H1 (cell line): ENCODE measurements around the gene RHEB. TPM values are rescaled to one million over a fixed set of nuclear protein-coding genes. Genes with fewer than 3 reads are reported as not detected.

ENCODE experiments used
- CTCF ChIA-PET: fragments of 300-600 bp; sonication (Branson Sonifier 250); formaldehyde crosslinking; loops from one replicate; lab custom pipeline; 2021; ENCODE audit not compliant: partially characterized antibody; lab: Charles Lee
- POLR2A ChIA-PET: fragments of 300-600 bp; sonication (Branson Sonifier 250); formaldehyde crosslinking; loops from one replicate; lab custom pipeline; 2021; ENCODE audit warnings: inconsistent platforms; ENCODE audit not compliant: partially characterized antibody; lab: Charles Lee
- DNase-seq, 2 experiments: peaks; one replicate each; pipeline versions ENCODE4 v3.0.0 to v3.0.0-alpha.2; 2010 to 2022; ENCODE audit warnings: low spot score in 2 of 2, low read depth in 1 of 2, mixed read lengths in 1 of 2
- FAIRE-seq: peaks from 2 replicates; lab custom pipeline; 2011; peaks lifted over from hg19 to GRCh38; lab: Jason Lieb, UNC
- H2AFZ ChIP-seq: 2 replicates; pipeline ENCODE4 v1.8.1; 2012; ENCODE audit warnings: low read length, inconsistent platforms
- H2AK5ac ChIP-seq: 2 replicates; pipeline ENCODE4 v1.6.1; 2013; ENCODE audit warnings: low read depth, low read length
- H2BK120ac ChIP-seq: replicated peaks from 2 replicates; pipeline ENCODE3; 2013; ENCODE audit warnings: low read depth, low read length, inconsistent platforms
- H2BK12ac ChIP-seq: 2 replicates; pipeline ENCODE4 v1.6.1; 2013; ENCODE audit warnings: low read depth, low read length
- H2BK15ac ChIP-seq: 2 replicates; pipeline ENCODE4 v1.6.1; 2013; ENCODE audit warnings: low read length
- H2BK20ac ChIP-seq: 2 replicates; pipeline ENCODE4 v1.6.1; 2013; ENCODE audit warnings: low read length
- H2BK5ac ChIP-seq: 2 replicates; pipeline ENCODE4 v1.6.1; 2013; ENCODE audit warnings: low read depth, low read length
- H3K14ac ChIP-seq: 2 replicates; pipeline ENCODE4 v1.6.1; 2013; ENCODE audit warnings: inconsistent platforms; ENCODE audit not compliant: insufficient read length
- H3K18ac ChIP-seq: 2 replicates; pipeline ENCODE4 v1.6.1; 2013; ENCODE audit warnings: low read length; ENCODE audit errors: extremely low read depth
- H3K23ac ChIP-seq: 2 replicates; pipeline ENCODE4 v1.6.1; 2013; ENCODE audit warnings: inconsistent platforms; ENCODE audit not compliant: insufficient read length
- H3K23me2 ChIP-seq: 2 replicates; pipeline ENCODE4 v1.6.1; 2013; ENCODE audit warnings: low read depth, low read length
- H3K27ac ChIP-seq: 2 replicates; pipeline ENCODE4 v1.6.1; 2011; ENCODE audit warnings: low read depth, low read length, inconsistent platforms
- H3K27me3 ChIP-seq, 4 experiments: replicated peaks in 1 of 4; 1 replicate in 1 of 4; 2 replicates in 3 of 4; pipeline versions ENCODE4 v1.6.1 to v1.8.1; 2011 to 2013; ENCODE audit warnings: low read length in 3 of 4, mild to moderate bottlenecking in 3 of 4, inconsistent platforms in 2 of 4, mixed read lengths in 2 of 4, moderate library complexity in 1 of 4; ENCODE audit not compliant: control insufficient read depth in 3 of 4, insufficient read depth in 3 of 4; ENCODE audit errors: extremely low read depth in 1 of 4
- H3K36me3 ChIP-seq, 4 experiments: 2 replicates each; pipeline versions ENCODE4 v1.6.1 to v1.8.1; 2011 to 2013; ENCODE audit warnings: mild to moderate bottlenecking in 4 of 4, low read length in 3 of 4, moderate library complexity in 2 of 4, control low read depth in 1 of 4, inconsistent platforms in 1 of 4; ENCODE audit not compliant: insufficient read depth in 4 of 4, control insufficient read depth in 2 of 4
- H3K4ac ChIP-seq: replicated peaks from 2 replicates; pipeline ENCODE3; 2013; ENCODE audit warnings: low read length, low read depth, mixed read lengths, inconsistent platforms; ENCODE audit not compliant: insufficient read length
- H3K4me1 ChIP-seq, 4 experiments: replicated peaks in 1 of 4; 1 replicate in 1 of 4; 2 replicates in 3 of 4; pipeline versions ENCODE4 v1.6.1 to v1.8.1; 2011 to 2013; ENCODE audit warnings: low read length in 3 of 4, inconsistent platforms in 2 of 4, mixed read lengths in 1 of 4; ENCODE audit not compliant: insufficient read depth in 4 of 4, control insufficient read depth in 3 of 4
- H3K4me2 ChIP-seq, 2 experiments: 2 replicates each; pipeline versions ENCODE4 v1.6.1 to v1.8.1; 2011 to 2013; ENCODE audit warnings: low read depth in 2 of 2, low read length in 2 of 2, control low read depth in 1 of 2, inconsistent platforms in 1 of 2, mild to moderate bottlenecking in 1 of 2; ENCODE audit not compliant: insufficient read depth in 1 of 2
- H3K4me3 ChIP-seq, 4 experiments: fragments of 200-600, 300-600 bp in 1 of 4; sonication (generic), shearing (Covaris generic), sonication (Bioruptor Twin) in 1 of 4; 2 replicates each; pipeline versions ENCODE4 v1.5.1 to v1.8.1; 2011 to 2016; ENCODE audit warnings: low read length in 4 of 4, low read depth in 3 of 4, control low read depth in 2 of 4, inconsistent platforms in 2 of 4, mild to moderate bottlenecking in 2 of 4, mixed read lengths in 1 of 4, moderate library complexity in 1 of 4; ENCODE audit not compliant: insufficient read depth in 2 of 4; ENCODE audit errors: extremely low read depth in 1 of 4
- H3K56ac ChIP-seq: replicated peaks from 2 replicates; pipeline ENCODE3; 2013; ENCODE audit warnings: low read depth, mild to moderate bottlenecking, mixed read lengths, low read length, inconsistent platforms; ENCODE audit not compliant: insufficient read length
- H3K79me1 ChIP-seq: 2 replicates; pipeline ENCODE4 v1.6.1; 2013; ENCODE audit warnings: low read depth, low read length, control low read depth
- H3K79me2 ChIP-seq, 2 experiments: 2 replicates each; pipeline versions ENCODE4 v1.6.1 to v1.8.1; 2012 to 2013; ENCODE audit warnings: low read length in 2 of 2, mild to moderate bottlenecking in 2 of 2, inconsistent platforms in 1 of 2; ENCODE audit not compliant: insufficient read depth in 2 of 2, control insufficient read depth in 1 of 2
- H3K9ac ChIP-seq, 4 experiments: replicated peaks in 1 of 4; 1 replicate in 1 of 4; 2 replicates in 3 of 4; pipeline versions ENCODE4 v1.6.1 to v1.8.1; 2011 to 2013; ENCODE audit warnings: low read depth in 3 of 4, low read length in 3 of 4, control low read depth in 2 of 4, mild to moderate bottlenecking in 2 of 4, moderate library complexity in 2 of 4, inconsistent platforms in 1 of 4; ENCODE audit errors: extremely low read depth in 1 of 4
- H3K9me3 ChIP-seq, 2 experiments: 2 replicates each; pipeline versions ENCODE4 v1.6.1 to v1.8.1; 2012 to 2013; ENCODE audit warnings: mild to moderate bottlenecking in 2 of 2, moderate library complexity in 2 of 2, control low read depth in 1 of 2, inconsistent platforms in 1 of 2, low read depth in 1 of 2, low read length in 1 of 2, mixed read lengths in 1 of 2; ENCODE audit not compliant: insufficient read depth in 2 of 2
- H4K20me1 ChIP-seq, 2 experiments: replicated peaks in 1 of 2; 2 replicates each; pipeline versions ENCODE3 to v1.8.1; 2011 to 2013; ENCODE audit warnings: inconsistent platforms in 2 of 2, low read length in 2 of 2, mild to moderate bottlenecking in 1 of 2; ENCODE audit not compliant: insufficient read depth in 2 of 2, control insufficient read depth in 1 of 2
- H4K5ac ChIP-seq: 2 replicates; pipeline ENCODE4 v1.6.1; 2013; ENCODE audit warnings: low read length, low read depth, mixed read lengths, inconsistent platforms; ENCODE audit not compliant: insufficient read length
- H4K8ac ChIP-seq: 2 replicates; pipeline ENCODE4 v1.8.0; 2013; ENCODE audit warnings: mild to moderate bottlenecking, moderate library complexity, low read length, inconsistent platforms; ENCODE audit not compliant: insufficient read depth; ENCODE audit errors: extremely low read depth
- H4K91ac ChIP-seq: replicated peaks from 2 replicates; pipeline ENCODE3; 2013; ENCODE audit warnings: low read length, mixed read lengths, inconsistent platforms; ENCODE audit not compliant: insufficient read length
- CTBP2 ChIP-seq: IDR thresholded peaks from 2 replicates; pipeline ENCODE4 v1.7.0; 2011; ENCODE audit warnings: borderline replicate concordance, mild to moderate bottlenecking, moderate library complexity, mixed read lengths, low read length; ENCODE audit not compliant: insufficient read depth, insufficient read length
- FOSL1 ChIP-seq: IDR thresholded peaks from 2 replicates; pipeline ENCODE4 v1.6.1; 2011; ENCODE audit warnings: mild to moderate bottlenecking, low read depth, low read length, moderate library complexity; ENCODE audit not compliant: insufficient read depth
- GTF2F1 ChIP-seq: IDR thresholded peaks from 2 replicates; pipeline ENCODE4 v1.6.1; 2012; ENCODE audit warnings: low read depth, low read length, improper control_type of control experiment, borderline replicate concordance
- MAFK ChIP-seq: IDR thresholded peaks from 2 replicates; pipeline ENCODE4 v1.6.1; 2012; ENCODE audit warnings: low read depth, mild to moderate bottlenecking, improper control_type of control experiment, low read length
- whole genome bisulfite sequencing, 2 experiments: shearing (Covaris generic) in 1 of 2; methylation state at CpG; one replicate each; pipeline versions ENCODE4 v1.1.6 to v1.1.7; 2013 to 2015; ENCODE audit warnings: low lambda C conversion rate in 2 of 2, mixed read lengths in 2 of 2, inconsistent platforms in 1 of 2, low coverage in 1 of 2, missing lambda C conversion rate in 1 of 2; ENCODE audit not compliant: insufficient replicate concordance in 2 of 2, insufficient coverage in 1 of 2, insufficient read length in 1 of 2; ENCODE audit errors: extremely low coverage in 1 of 2, missing lambda C conversion rate in 1 of 2; 5-methylcytosine and 5-hydroxymethylcytosine counted together
- polyA plus RNA-seq, 7 experiments: library from polyadenylated mRNA; depleted of rRNA in 3 of 7; stranded (reverse) in 5 of 7; unstranded in 2 of 7; fragments of >200 nt in 5 of 7; fragments of 200-250 nt in 2 of 7; gene quantifications; 1 replicate in 5 of 7; 2 replicates in 1 of 7; 4 replicates in 1 of 7; pipeline versions ENCODE4 v1.2.1 to v1.2.3, GENCODE V29; 2011 to 2013; ENCODE audit warnings: missing spikeins in 2 of 7, mixed read lengths in 2 of 7
- total RNA-seq: library from RNA; stranded (reverse); fragmentation: NEBNext Ultra II Directional; extraction: Animal tissue kit (Norgen Biotek cat#: 25700); gene quantifications from 2 replicates; pipeline ENCODE4 v1.2.1, GENCODE V29; 2021

The RHEB gene
- total and polyA plus RNA-seq, 2 of the 8 experiments (the other 6 are each of a cell fraction or from before 2014, with no cell fraction given) = 60.8 to 132 TPM

- H3K56ac ChIP-seq = no peak overlapping the region
- H2BK120ac ChIP-seq = no peak overlapping the region
- H3K36me3 ChIP-seq = no peaks in the 10 kb centered on the region
- peaks cover 50 to 100% of the 10 kb centered on the region in 2 experiments for H3K79me2 ChIP-seq
- no peak overlapping the region for H3K27ac ChIP-seq
- no peaks in the 10 kb centered on the region for H3K23me2 ChIP-seq
- no peak overlapping the region for H4K5ac ChIP-seq
- no peak overlapping the region for H3K18ac ChIP-seq
- ChIA-PET CTCF (no interaction called here), POLR2A (interaction anchor here (0.7 to 1.2 kb wide), 2 partner anchors 13 to 63 kb away, joined by 3 to 4 read pairs; no protein-coding TSS in a partner anchor)
- H4K8ac ChIP-seq = no peak overlapping the region
- H2BK20ac ChIP-seq = no peak overlapping the region
- no peak overlapping the region for H3K4ac ChIP-seq
- no peaks in the 10 kb centered on the region for H3K27me3 ChIP-seq
- no peak overlapping the region for H2BK5ac ChIP-seq
- no peak overlapping the region for H3K23ac ChIP-seq
- no peak for DNase-seq
- no peak overlapping the region for H3K14ac ChIP-seq
- peaks cover 3 to 13% (median 6%) of the 10 kb centered on the region in 4 experiments for H3K4me1 ChIP-seq
- H3K4me3 ChIP-seq = no peak overlapping the region
- H4K20me1 ChIP-seq = peaks cover 33 to 48% of the 10 kb centered on the region in 2 experiments
- no peak overlapping the region for H2AK5ac ChIP-seq
- no peak overlapping the region for H2BK15ac ChIP-seq
- H3K79me1 ChIP-seq = peaks cover 5% of the 10 kb centered on the region; the same call in 1 of the 2 replicates
- 95% methylated on average over 4 of the region's 4 CpGs; no CpG with 5 or more reads in 1 of the 2 experiments for WGBS, 2 experiments
- H2AFZ ChIP-seq = no peak overlapping the region
- FAIRE-seq = no peak
- no peaks in the 10 kb centered on the region for H3K9me3 ChIP-seq
- H3K4me2 ChIP-seq = no peak overlapping the region
- H3K9ac ChIP-seq = no peak overlapping the region
- no peak overlapping the region for H4K91ac ChIP-seq
- H2BK12ac ChIP-seq = no peak overlapping the region
- no peak for TF ChIP-seq FOSL1
- no peak for TF ChIP-seq GTF2F1
- no peak for TF ChIP-seq CTBP2
- no peak for TF ChIP-seq MAFK
These were observed 7.7 kb downstream of the RHEB start for GRCh38 chr7:151511946-151512345.
